Colonic mucosa (tissue), 4 donors: ENCODE data around the gene SYT8. TPM values are rescaled to one million over a fixed set of nuclear protein-coding genes. Genes with fewer than 3 reads are reported as not detected.

ENCODE experiments used
- DNase-seq: peaks from one replicate; pipeline ENCODE4 v3.0.0-alpha.2; 2020
- H3K27ac ChIP-seq: fragments of 200-600 bp; one replicate; pipeline ENCODE4 v1.8.0; 2021
- H3K27me3 ChIP-seq: fragments of 200-600 bp; one replicate; pipeline ENCODE4 v1.8.0; 2021
- H3K36me3 ChIP-seq: fragments of 200-600 bp; one replicate; pipeline ENCODE4 v1.8.0; 2021
- H3K4me1 ChIP-seq: fragments of 200-600 bp; one replicate; pipeline ENCODE4 v1.8.0; 2021; ENCODE audit warnings: mild to moderate bottlenecking
- H3K4me3 ChIP-seq: fragments of 200-600 bp; one replicate; pipeline ENCODE4 v1.8.0; 2021
- H3K9ac ChIP-seq, 2 donors: one replicate each; pipeline ENCODE4 v1.7.0; 2013; ENCODE audit warnings: control low read depth in 2 of 2, low read depth in 2 of 2, low read length in 2 of 2
- H3K9me3 ChIP-seq: fragments of 200-600 bp; one replicate; pipeline ENCODE4 v1.8.0; 2021
- intact Hi-C: fragments of 100-400 bp; cut with DNase I; formaldehyde crosslinking; loops from one replicate; pipeline ENCODE4 v1.14.1; 2022
- total RNA-seq, 2 donors: library from RNA; stranded (reverse); fragmentation: NEBNext Ultra II Directional in 1 of 2; extraction: Animal tissue kit (Norgen Biotek cat#: 25700) in 1 of 2; gene quantifications; one replicate each; pipeline ENCODE4 v1.2.1, GENCODE V29; 2021
- TF ChIP-seq, protein P1 (sequence below): fragments of 200-600 bp; IDR thresholded peaks from one replicate; pipeline ENCODE4 v1.8.0; 2022; ENCODE audit warnings: antibody characterized with exemption, mild to moderate bottlenecking
- donor health status: healthy.
- donor health status: DM: no; HTN: no; CAD: no.
- donor health status: DM: no; HTN: no; CAD: no.

SYT8 gene
- total RNA-seq, 2 donors from 2014 or later = 1.7 to 3.5 TPM

DNA sequence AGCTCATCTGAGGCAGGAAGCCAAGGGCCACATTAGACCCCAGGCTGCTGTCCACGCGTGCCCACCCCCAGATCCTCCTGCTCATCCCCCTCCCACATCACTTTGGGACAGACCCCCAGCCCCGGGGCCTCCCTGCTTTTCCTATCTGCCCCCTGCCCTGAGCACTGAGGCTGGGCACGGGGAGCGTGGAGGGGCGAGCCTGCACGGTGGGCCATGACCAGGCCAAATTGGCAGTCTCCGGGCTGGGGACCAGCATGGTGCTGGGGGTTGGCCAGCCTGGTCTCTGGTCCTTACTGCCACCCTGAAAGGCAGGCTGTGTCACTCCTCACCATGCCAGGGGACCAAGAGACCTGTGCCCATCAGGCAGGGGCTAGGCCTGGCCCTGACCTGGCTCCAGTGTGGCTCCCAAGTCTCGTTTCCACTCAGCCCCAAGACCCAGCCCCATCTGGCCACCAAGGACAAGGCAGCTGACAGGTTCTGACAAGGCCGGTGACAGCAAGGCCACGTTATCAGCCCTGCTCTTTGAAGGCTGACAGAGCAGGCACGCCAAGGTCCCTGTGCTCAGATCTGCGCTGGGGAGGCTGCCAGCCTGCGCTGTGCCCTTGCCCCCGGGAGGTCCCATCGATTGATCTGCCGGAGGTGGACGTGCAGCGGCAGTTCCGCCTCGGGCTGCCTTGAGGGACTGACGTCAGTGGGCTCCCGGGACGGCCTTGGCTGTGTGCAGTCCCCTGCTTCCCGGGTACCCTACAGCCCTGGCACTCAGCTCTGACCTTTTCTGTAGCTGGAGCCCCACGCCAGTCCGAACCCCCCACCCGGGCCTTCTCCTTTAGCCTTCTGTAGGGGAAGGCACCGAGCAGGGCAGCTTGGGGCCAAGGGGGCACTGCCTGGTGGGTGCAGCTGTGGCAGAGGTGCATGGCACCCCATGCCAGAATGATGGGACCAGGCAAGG is 7.6 kb downstream of the SYT8 start:
- no peaks in the 10 kb centered on the region for H3K9me3 ChIP-seq
- TF ChIP-seq, protein P1, sequence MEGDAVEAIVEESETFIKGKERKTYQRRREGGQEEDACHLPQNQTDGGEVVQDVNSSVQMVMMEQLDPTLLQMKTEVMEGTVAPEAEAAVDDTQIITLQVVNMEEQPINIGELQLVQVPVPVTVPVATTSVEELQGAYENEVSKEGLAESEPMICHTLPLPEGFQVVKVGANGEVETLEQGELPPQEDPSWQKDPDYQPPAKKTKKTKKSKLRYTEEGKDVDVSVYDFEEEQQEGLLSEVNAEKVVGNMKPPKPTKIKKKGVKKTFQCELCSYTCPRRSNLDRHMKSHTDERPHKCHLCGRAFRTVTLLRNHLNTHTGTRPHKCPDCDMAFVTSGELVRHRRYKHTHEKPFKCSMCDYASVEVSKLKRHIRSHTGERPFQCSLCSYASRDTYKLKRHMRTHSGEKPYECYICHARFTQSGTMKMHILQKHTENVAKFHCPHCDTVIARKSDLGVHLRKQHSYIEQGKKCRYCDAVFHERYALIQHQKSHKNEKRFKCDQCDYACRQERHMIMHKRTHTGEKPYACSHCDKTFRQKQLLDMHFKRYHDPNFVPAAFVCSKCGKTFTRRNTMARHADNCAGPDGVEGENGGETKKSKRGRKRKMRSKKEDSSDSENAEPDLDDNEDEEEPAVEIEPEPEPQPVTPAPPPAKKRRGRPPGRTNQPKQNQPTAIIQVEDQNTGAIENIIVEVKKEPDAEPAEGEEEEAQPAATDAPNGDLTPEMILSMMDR = no peak
- no peak overlapping the region for H3K9ac ChIP-seq
- intact Hi-C loops = no loop called here
- DNase-seq = no peak
- no peak overlapping the region for H3K4me3 ChIP-seq
- no peaks in the 10 kb centered on the region for H3K4me1 ChIP-seq
- no peak overlapping the region for H3K27ac ChIP-seq
- no peaks in the 10 kb centered on the region for H3K36me3 ChIP-seq
- no peaks in the 10 kb centered on the region for H3K27me3 ChIP-seq

DNA sequence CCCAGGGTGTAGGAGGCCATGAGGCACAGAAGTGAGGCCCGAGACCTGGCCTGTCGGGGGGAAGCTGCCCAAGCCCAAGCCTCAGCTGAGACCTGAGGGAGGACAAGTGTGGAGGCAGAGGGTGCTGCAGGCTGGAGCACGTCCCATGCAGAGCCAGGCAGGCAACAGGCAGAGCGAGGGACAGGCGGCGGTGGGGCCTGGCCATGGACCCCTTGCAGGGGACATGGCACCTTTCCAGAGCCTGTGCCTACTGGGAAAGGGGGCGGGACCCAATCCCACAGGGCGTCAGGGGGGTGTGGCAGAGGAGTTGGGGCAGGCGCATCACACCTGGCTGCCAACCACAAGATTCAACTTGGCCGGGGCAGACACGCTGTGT is 8.3 kb downstream of the SYT8 start:
- TF ChIP-seq, protein P1 = no peak
- no peak overlapping the region for H3K27ac ChIP-seq
- no peak for DNase-seq
- no peaks in the 10 kb centered on the region for H3K9me3 ChIP-seq
- H3K27me3 ChIP-seq = no peaks in the 10 kb centered on the region
- H3K9ac ChIP-seq = no peak overlapping the region
- intact Hi-C loops = no loop called here
- no peaks in the 10 kb centered on the region for H3K36me3 ChIP-seq
- no peaks in the 10 kb centered on the region for H3K4me1 ChIP-seq
- H3K4me3 ChIP-seq = no peak overlapping the region

DNA sequence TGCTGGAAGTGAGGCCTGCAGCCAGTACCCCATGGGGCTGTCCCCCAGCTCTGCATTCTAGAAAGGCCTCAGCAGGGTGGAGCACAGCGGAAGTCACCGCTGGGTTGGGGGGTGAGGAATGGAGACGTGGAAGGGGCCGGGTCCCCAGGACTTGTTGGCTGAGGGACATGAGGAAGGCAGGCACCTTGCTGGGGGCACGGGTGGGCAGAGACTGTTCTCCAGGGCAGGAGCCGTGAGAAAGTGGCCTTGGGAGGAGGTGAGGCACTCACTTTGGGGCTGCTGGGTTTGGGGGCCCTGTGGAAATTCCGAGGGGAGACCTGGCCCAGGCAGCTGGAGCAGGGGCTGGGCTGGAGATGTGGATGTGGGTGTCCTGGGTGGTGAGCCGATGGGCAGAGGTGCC is 9.0 kb downstream of the SYT8 start:
- H3K27ac ChIP-seq = no peak overlapping the region
- H3K4me3 ChIP-seq = no peak overlapping the region
- no peaks in the 10 kb centered on the region for H3K4me1 ChIP-seq
- H3K9me3 ChIP-seq = no peaks in the 10 kb centered on the region
- no peaks in the 10 kb centered on the region for H3K36me3 ChIP-seq
- H3K9ac ChIP-seq = peak overlapping the region in 1 of 2 donors; percentile 35
- DNase-seq = no peak
- H3K27me3 ChIP-seq = no peaks in the 10 kb centered on the region
- intact Hi-C loops = no loop called here
- TF ChIP-seq, protein P1 = no peak

DNA sequence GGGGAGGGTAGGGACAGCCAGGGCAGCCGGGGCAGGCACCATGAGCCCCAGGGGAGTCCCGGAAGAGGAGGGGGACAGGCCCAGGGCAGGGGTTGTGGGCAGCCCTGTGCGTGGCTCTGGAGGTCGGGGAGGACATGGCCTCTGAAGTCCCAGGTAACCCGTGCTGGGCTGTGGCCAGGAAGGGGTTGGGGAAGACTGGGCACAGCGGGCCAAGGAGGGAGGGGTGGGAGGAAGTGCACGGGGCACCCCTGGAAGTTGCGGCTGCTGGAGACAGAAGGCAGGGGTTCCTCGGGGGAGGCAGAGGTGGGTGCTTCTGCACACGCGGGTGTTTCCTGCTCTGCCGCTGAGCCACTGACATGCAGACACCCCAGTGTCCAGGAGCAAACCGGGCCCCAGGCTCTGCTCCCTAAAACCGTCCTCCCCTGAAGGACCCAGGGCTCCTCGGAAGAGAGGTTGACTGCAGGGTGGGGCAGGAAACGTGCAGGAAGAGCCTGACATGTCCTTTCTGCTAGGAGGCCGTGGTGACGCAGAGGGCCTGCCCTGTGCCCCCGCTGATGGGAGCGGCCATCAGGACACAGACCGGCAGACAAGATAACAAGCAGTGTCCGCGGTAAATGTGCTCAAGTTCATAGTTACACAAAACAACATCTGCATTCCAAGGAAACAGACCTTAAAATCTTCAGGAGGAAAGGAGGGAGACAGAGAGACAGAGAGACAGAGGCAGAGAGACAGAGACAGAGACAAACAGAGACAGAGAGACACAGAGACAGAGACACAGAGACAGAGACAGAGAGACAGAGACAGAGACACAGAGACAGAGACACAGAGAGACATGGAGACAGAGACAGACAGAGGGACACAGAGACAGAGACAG is 9.7 kb downstream of the SYT8 start:
- intact Hi-C loops = no loop called here
- Histone ChIP-seq H3K27me3 (no peaks in the 10 kb centered on the region), H3K9ac (peak overlapping the region; percentile 23 to 35), H3K27ac (no peak overlapping the region), H3K4me3 (no peak overlapping the region), H3K36me3 (no peaks in the 10 kb centered on the region), H3K4me1 (no peaks in the 10 kb centered on the region), H3K9me3 (no peaks in the 10 kb centered on the region)
- peak; percentile 70 for DNase-seq
- TF ChIP-seq, protein P1 = no peak

DNA sequence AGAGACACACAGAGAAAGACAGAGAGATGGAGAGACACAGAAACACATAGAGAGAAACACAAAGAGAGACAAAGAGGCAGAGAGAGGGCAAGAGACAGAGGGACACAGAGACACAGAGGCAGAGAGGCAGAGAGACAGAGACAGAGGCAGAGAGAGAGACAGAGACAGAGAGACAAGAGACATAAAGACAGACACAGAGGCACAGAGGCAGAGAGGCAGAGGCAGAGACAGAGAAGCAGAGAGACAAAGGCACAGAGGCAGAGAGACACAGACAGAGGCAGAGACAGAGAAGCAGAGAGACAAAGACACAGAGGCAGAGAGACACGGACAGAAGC is 10.3 kb downstream of the SYT8 start:
- no peaks in the 10 kb centered on the region for H3K36me3 ChIP-seq
- no peak for DNase-seq
- no peaks in the 10 kb centered on the region for H3K4me1 ChIP-seq
- TF ChIP-seq, protein P1 = no peak
- no peak overlapping the region for H3K9ac ChIP-seq
- intact Hi-C loops = no loop called here
- H3K4me3 ChIP-seq = no peak overlapping the region
- no peaks in the 10 kb centered on the region for H3K9me3 ChIP-seq
- H3K27me3 ChIP-seq = no peaks in the 10 kb centered on the region
- H3K27ac ChIP-seq = no peak overlapping the region
